IMR-90 (cell line): ENCODE data around the gene TPM3. TPM values are rescaled to one million over a fixed set of nuclear protein-coding genes. Genes with fewer than 3 reads are reported as not detected.
A peak's percentile ranks its signal among the peaks of the same experiment; 100 is the strongest.

ENCODE experiments used
- ATAC-seq: fragments of 200-7000 bp; cut with Tn5 transposase; 2 replicates; pipeline ENCODE4 v1.9.1; 2020; ENCODE audit warnings: low read depth, mild to moderate bottlenecking, moderate library complexity
- BruUV-seq: library from RNA; stranded (reverse); fragments of 400-500 nt; replicated peaks from 2 replicates; lab custom pipeline; 2021; lab: Mats Ljungman, UMichigan
- CTCF ChIA-PET: fragments of 300-600 bp; formaldehyde crosslinking; extraction: SDS; loops from one replicate; lab custom pipeline; 2021; ENCODE audit warnings: antibody characterized with exemption; lab: Yijun Ruan, JAX
- POLR2A ChIA-PET: fragments of 300-600 bp; sonication (Branson Sonifier 250); formaldehyde crosslinking; loops from one replicate; lab custom pipeline; 2022; ENCODE audit warnings: antibody characterized with exemption; ENCODE audit not compliant: unreplicated experiment; lab: Charles Lee
- DNase-seq: peaks from one replicate; pipeline ENCODE4 v3.0.0; 2013
- H2AFZ ChIP-seq: replicated peaks from 2 replicates; pipeline ENCODE3; 2013; ENCODE audit warnings: low read length, mild to moderate bottlenecking; ENCODE audit not compliant: poor library complexity
- H2AK5ac ChIP-seq: 2 replicates; pipeline ENCODE4 v1.6.1; 2013; ENCODE audit warnings: low read depth, low read length, inconsistent platforms
- H2AK9ac ChIP-seq: replicated peaks from 2 replicates; pipeline ENCODE3; 2013; ENCODE audit warnings: mild to moderate bottlenecking, low read depth, low read length, moderate library complexity; ENCODE audit not compliant: poor library complexity
- H2BK120ac ChIP-seq: 2 replicates; pipeline ENCODE4 v1.6.1; 2013; ENCODE audit warnings: low read depth, low read length, inconsistent platforms
- H2BK15ac ChIP-seq: 3 replicates; pipeline ENCODE4 v1.6.1; 2013; ENCODE audit warnings: low read depth, low read length, inconsistent platforms
- H2BK20ac ChIP-seq: 2 replicates; pipeline ENCODE4 v1.6.1; 2013; ENCODE audit warnings: low read depth, mild to moderate bottlenecking, inconsistent platforms, low read length, moderate library complexity
- H2BK5ac ChIP-seq: 2 replicates; pipeline ENCODE4 v1.6.1; 2013; ENCODE audit warnings: mild to moderate bottlenecking, low read depth, low read length, inconsistent platforms; ENCODE audit not compliant: poor library complexity, severe bottlenecking
- H3K14ac ChIP-seq: replicated peaks from 2 replicates; pipeline ENCODE4 v1.6.1; 2013; ENCODE audit warnings: low read depth, low read length, inconsistent platforms
- H3K18ac ChIP-seq: 2 replicates; pipeline ENCODE4 v1.6.1; 2013; ENCODE audit warnings: low read depth, low read length, control low read depth
- H3K23ac ChIP-seq: 2 replicates; pipeline ENCODE4 v1.6.1; 2013; ENCODE audit warnings: low read depth, low read length, inconsistent platforms
- H3K27ac ChIP-seq: 2 replicates; pipeline ENCODE4 v1.5.1; 2013; ENCODE audit warnings: mild to moderate bottlenecking, control low read depth, low read length; ENCODE audit not compliant: insufficient read depth
- H3K27me3 ChIP-seq: 2 replicates; pipeline ENCODE4 v1.6.1; 2013; ENCODE audit warnings: low read length; ENCODE audit not compliant: control insufficient read depth, insufficient read depth
- H3K36me3 ChIP-seq: 2 replicates; pipeline ENCODE4 v1.6.1; 2013; ENCODE audit warnings: low read length, mixed read lengths; ENCODE audit not compliant: control insufficient read depth, insufficient read depth
- H3K4ac ChIP-seq: 2 replicates; pipeline ENCODE4 v1.6.1; 2013; ENCODE audit warnings: low read depth, low read length, inconsistent platforms
- H3K4me1 ChIP-seq: 2 replicates; pipeline ENCODE4 v1.6.1; 2013; ENCODE audit warnings: low read length, mixed read lengths; ENCODE audit not compliant: control insufficient read depth, insufficient read depth
- H3K4me2 ChIP-seq: 2 replicates; pipeline ENCODE4 v1.6.1; 2013; ENCODE audit warnings: low read depth, mild to moderate bottlenecking, control low read depth, low read length, moderate library complexity
- H3K4me3 ChIP-seq: 2 replicates; pipeline ENCODE4 v1.5.1; 2013; ENCODE audit warnings: low read depth, mild to moderate bottlenecking, control low read depth, low read length, moderate library complexity; ENCODE audit not compliant: insufficient read depth
- H3K56ac ChIP-seq: 2 replicates; pipeline ENCODE4 v1.6.1; 2013; ENCODE audit warnings: low read length, inconsistent platforms; ENCODE audit not compliant: insufficient read depth; ENCODE audit errors: extremely low read depth
- H3K79me1 ChIP-seq, 2 experiments: 2 replicates each; pipeline ENCODE4 v1.6.1; 2013; ENCODE audit warnings: low read length in 2 of 2, inconsistent platforms in 1 of 2, low read depth in 1 of 2
- H3K9ac ChIP-seq: 2 replicates; pipeline ENCODE4 v1.6.1; 2013; ENCODE audit warnings: low read depth, low read length, control low read depth
- H3K9me1 ChIP-seq: 2 replicates; pipeline ENCODE4 v1.6.1; 2013; ENCODE audit warnings: low read length, inconsistent platforms; ENCODE audit not compliant: insufficient read depth
- H3K9me3 ChIP-seq: 2 replicates; pipeline ENCODE4 v1.6.1; 2013; ENCODE audit warnings: low read length; ENCODE audit not compliant: control insufficient read depth, insufficient read depth
- H4K20me1 ChIP-seq: 2 replicates; pipeline ENCODE4 v1.6.1; 2013; ENCODE audit warnings: low read length, inconsistent platforms; ENCODE audit not compliant: insufficient read depth
- H4K5ac ChIP-seq: 2 replicates; pipeline ENCODE4 v1.6.1; 2013; ENCODE audit warnings: mild to moderate bottlenecking, low read depth, low read length, control low read depth
- H4K8ac ChIP-seq, 2 experiments: 2 replicates each; pipeline ENCODE4 v1.6.1; 2013; ENCODE audit warnings: low read depth in 2 of 2, low read length in 2 of 2, control low read depth in 1 of 2, inconsistent platforms in 1 of 2
- H4K91ac ChIP-seq: 2 replicates; pipeline ENCODE4 v1.6.1; 2013; ENCODE audit warnings: low read depth, low read length, inconsistent platforms; ENCODE audit not compliant: insufficient read depth
- MXI1 ChIP-seq: IDR thresholded peaks from 2 replicates; pipeline ENCODE4 v1.6.1; 2012; ENCODE audit warnings: low read depth, mild to moderate bottlenecking, low read length, moderate library complexity, borderline replicate concordance
- POLR2A ChIP-seq: IDR thresholded peaks from 2 replicates; pipeline ENCODE4 v1.6.1; 2012; ENCODE audit warnings: mild to moderate bottlenecking, low read depth, low read length
- RCOR1 ChIP-seq: IDR thresholded peaks from 2 replicates; pipeline ENCODE4 v1.6.1; 2012; ENCODE audit warnings: mild to moderate bottlenecking, low read length, improper control_type of control experiment; ENCODE audit not compliant: insufficient replicate concordance
- RFX5 ChIP-seq: IDR thresholded peaks from 2 replicates; pipeline ENCODE4 v1.8.0; 2012; ENCODE audit warnings: low read depth, mild to moderate bottlenecking, low read length, moderate library complexity
- WGBS, 2 experiments: methylation state at CpG; one replicate each; pipeline versions ENCODE4 v1.1.5 to v1.1.7; 2013; ENCODE audit warnings: missing lambda C conversion rate in 2 of 2; ENCODE audit not compliant: insufficient read length in 1 of 2; ENCODE audit errors: extremely low coverage in 2 of 2; 5-methylcytosine and 5-hydroxymethylcytosine counted together
- dilution Hi-C: fragments of 300-500 bp; cut with HindIII; formaldehyde crosslinking; loops from one replicate; pipeline ENCODE4 v1.14.3; 2018; ENCODE audit warnings: low sequenced_read_pairs; ENCODE audit not compliant: unreplicated experiment
- in situ Hi-C: fragments of 300-500 bp; cut with MboI; formaldehyde crosslinking; loops from 3 replicates; pipeline ENCODE4 v1.14.3; 2019; ENCODE audit warnings: low sequenced_read_pairs, inconsistent platforms, mixed read lengths
- intact Hi-C: fragments of 100-400 bp; cut with micrococcal nuclease; formaldehyde crosslinking; loops from 2 replicates; pipeline ENCODE4 v1.10.0; 2022
- polyA plus RNA-seq, 3 experiments: library from polyadenylated mRNA; depleted of rRNA; stranded (reverse); fragments of >200 nt; gene quantifications; 2 replicates each; pipeline ENCODE4 v1.2.3, GENCODE V29; 2012; ENCODE audit warnings: low replicate concordance in 1 of 3
- total RNA-seq: library from RNA; depleted of rRNA; stranded (reverse); fragments of >200 nt; gene quantifications from 2 replicates; pipeline ENCODE4 v1.2.3, GENCODE V29; 2012

Gene TPM3
- total and polyA plus RNA-seq, 2 of the 4 experiments (the other 2 are of a cell fraction), result 438 to 530 TPM

DNA sequence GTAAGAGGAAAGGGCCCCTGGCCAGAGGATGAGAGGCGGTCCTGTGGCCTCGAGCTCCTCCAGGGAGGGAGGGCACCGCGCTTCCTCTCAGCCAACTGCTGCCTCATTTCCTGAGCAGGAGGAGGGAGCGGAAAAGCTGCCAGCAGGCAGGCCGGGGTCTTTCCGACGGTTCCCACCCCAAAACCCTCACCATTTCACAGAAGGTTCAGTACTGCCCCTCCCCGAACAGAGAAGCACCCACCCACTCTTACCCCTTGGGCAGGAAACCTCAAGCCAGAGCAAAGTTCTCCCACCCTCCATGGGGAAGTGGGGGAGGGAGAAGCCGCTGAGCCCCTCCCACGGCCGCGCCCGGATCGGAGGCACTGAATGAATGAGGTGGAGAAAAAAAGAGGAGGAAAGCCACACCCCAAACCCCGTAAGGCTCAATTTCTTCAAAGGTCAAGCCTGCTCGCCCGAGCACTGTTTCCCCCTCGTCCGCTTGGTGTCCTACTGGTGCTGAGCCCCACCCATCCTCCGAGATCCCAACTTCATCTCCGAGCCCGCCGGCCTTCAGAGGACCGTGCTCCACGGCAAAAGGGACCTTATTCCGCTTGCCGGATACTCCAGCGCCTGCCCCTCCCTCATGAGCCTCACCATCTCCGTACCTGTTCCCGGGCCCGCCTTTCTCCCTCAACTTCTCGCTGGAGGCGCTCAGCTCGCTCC, 9.4 kb downstream of the TPM3 start:
- H3K27me3 ChIP-seq, result no peaks in the 10 kb centered on the region
- peak overlapping the region; percentile 99 for H3K4me2 ChIP-seq
- ATAC-seq (peak; percentile 68), DNase-seq (peak; percentile 84)
- H2AK9ac ChIP-seq, result peak overlapping the region; percentile 100
- TF ChIP-seq RCOR1 (no peak), RFX5 (no peak), MXI1 (peak; percentile 19; the same call in 1 of the 2 replicates), POLR2A (0 out of 2 replicates have a peak, but pooled peaks have one; percentile 45)
- H3K27ac ChIP-seq, result peak overlapping the region; percentile 93
- in situ Hi-C loops, result no loop called here
- peak overlapping the region; percentile 66 to 88 for H4K8ac ChIP-seq
- peak overlapping the region; percentile 87 for H3K4me3 ChIP-seq
- 0% methylated on average over 8 of the region's 35 CpGs; no CpG with 5 or more reads in 1 of the 2 experiments for WGBS, 2 experiments
- H3K79me1 ChIP-seq, result peaks cover 0 to 29% of the 10 kb centered on the region in 2 experiments; a peak in 2 of 4 replicates
- BruUV-seq, result no TSS peak
- peaks cover 18% of the 10 kb centered on the region for H3K4me1 ChIP-seq
- H3K18ac ChIP-seq, result peak overlapping the region; percentile 44
- peaks cover 54% of the 10 kb centered on the region for H4K20me1 ChIP-seq
- intact Hi-C loops, result loop anchor here (2.0 kb wide), 1 partner anchor 192 kb away; the partner anchor contains the start of gene RPS27
- peak overlapping the region; percentile 86 for H3K9ac ChIP-seq
- H3K14ac ChIP-seq, result peak overlapping the region; percentile 65
- H3K9me3 ChIP-seq, result no peaks in the 10 kb centered on the region
- H2BK20ac ChIP-seq, result no peak overlapping the region
- H2BK15ac ChIP-seq, result peak overlapping the region; percentile 8; the same call in 1 of the 3 replicates
- dilution Hi-C loops, result no loop called here
- peak overlapping the region; percentile 73 for H3K23ac ChIP-seq
- H3K9me1 ChIP-seq, result peaks cover 18% of the 10 kb centered on the region
- peak overlapping the region; percentile 48 for H4K5ac ChIP-seq
- H2BK5ac ChIP-seq, result peak overlapping the region; percentile 86
- ChIA-PET CTCF (no interaction called here), POLR2A (interaction anchor here (0.6 kb wide), 1 partner anchor 14 kb away, joined by 3 read pairs; no protein-coding TSS in a partner anchor)
- peak overlapping the region; percentile 95 for H4K91ac ChIP-seq
- peak overlapping the region; percentile 94 for H3K4ac ChIP-seq
- H3K56ac ChIP-seq, result peak overlapping the region; percentile 92
- H2AFZ ChIP-seq, result peak overlapping the region; percentile 99
- H2BK120ac ChIP-seq, result peak overlapping the region; percentile 35; the same call in 1 of the 2 replicates
- peaks cover 10% of the 10 kb centered on the region for H3K36me3 ChIP-seq
- peak overlapping the region; percentile 96 for H2AK5ac ChIP-seq
